GM21717 (cell line): Measurements from ENCODE around the gene PSME2.

Experiments used
- ATAC-seq: cut with Tn5 transposase; IDR thresholded peaks from one replicate; pipeline ENCODE4 v1.9.1; 2021; ENCODE audit warnings: mild to moderate bottlenecking, moderate library complexity; ENCODE audit not compliant: unreplicated experiment

The PSME2 gene

GRCh38 chr14:24179961-24180796 is 33.8 kb upstream of the PSME2 start:
- ATAC-seq, result no peak

- ATAC-seq, result no peak
Measured at GRCh38 chr14:24179294-24179960, 33.0 kb upstream of the PSME2 start.

- no peak for ATAC-seq
Measured at GRCh38 chr14:24178399-24179178, 32.2 kb upstream of the PSME2 start.

GRCh38 chr14:24177891-24178290 is 31.5 kb upstream of the PSME2 start:
- no peak for ATAC-seq

GRCh38 chr14:24177041-24177825 is 30.8 kb upstream of the PSME2 start:
- ATAC-seq, result no peak

- no peak for ATAC-seq
Measured at GRCh38 chr14:24176599-24176998, 30.2 kb upstream of the PSME2 start.

- no peak for ATAC-seq
Measured at GRCh38 chr14:24172871-24173281, 26.5 kb upstream of the PSME2 start.

- ATAC-seq, result no peak
Measured at GRCh38 chr14:24172261-24172860, 26.0 kb upstream of the PSME2 start.

- ATAC-seq, result peak; percentile 63
Measured at GRCh38 chr14:24171422-24172260, 25.2 kb upstream of the PSME2 start, which contains the start of gene REC8. REC8 (plus strand) TSS chr14:24172080; CDS start chr14:24172553, 473 bp downstream.

- ATAC-seq, result no peak
Measured at GRCh38 chr14:24167469-24168114, 21.2 kb upstream of the PSME2 start.

- no peak for ATAC-seq
Measured at GRCh38 chr14:24165785-24166184, 19.4 kb upstream of the PSME2 start.

GRCh38 chr14:24164518-24164991 is 18.1 kb upstream of the PSME2 start:
- ATAC-seq, result no peak

- no peak for ATAC-seq
Measured at GRCh38 chr14:24162093-24162492, 15.7 kb upstream of the PSME2 start.

GRCh38 chr14:24160850-24161804 is 14.7 kb upstream of the PSME2 start, which contains the start of gene IRF9:
IRF9 (plus strand) TSS chr14:24161265; CDS start chr14:24162145, 880 bp downstream.
- peak; percentile 62 for ATAC-seq

GRCh38 chr14:24160499-24160849 is 14.1 kb upstream of the PSME2 start:
- ATAC-seq, result no peak

GRCh38 chr14:24159777-24160498 is 13.5 kb upstream of the PSME2 start:
- no peak for ATAC-seq

- no peak for ATAC-seq
Measured at GRCh38 chr14:24157331-24157730, 10.9 kb upstream of the PSME2 start.
